Brain pericyte (primary cell): ENCODE measurements around the gene UNC79.
"Not testable (repeated sequence)": the region's sequence is repeated elsewhere in the genome, so short reads cannot be mapped to it uniquely, and the experiment has no call there.

Experiments used
- DNase-seq: peaks from one replicate; pipeline ENCODE4 v3.0.0-alpha.2; 2012; ENCODE audit warnings: low read depth, low spot score

UNC79 gene

GRCh38 chr14:93493054-93493453 is 62.3 kb downstream of the UNC79 start:
- DNase-seq, result no peak

DNA sequence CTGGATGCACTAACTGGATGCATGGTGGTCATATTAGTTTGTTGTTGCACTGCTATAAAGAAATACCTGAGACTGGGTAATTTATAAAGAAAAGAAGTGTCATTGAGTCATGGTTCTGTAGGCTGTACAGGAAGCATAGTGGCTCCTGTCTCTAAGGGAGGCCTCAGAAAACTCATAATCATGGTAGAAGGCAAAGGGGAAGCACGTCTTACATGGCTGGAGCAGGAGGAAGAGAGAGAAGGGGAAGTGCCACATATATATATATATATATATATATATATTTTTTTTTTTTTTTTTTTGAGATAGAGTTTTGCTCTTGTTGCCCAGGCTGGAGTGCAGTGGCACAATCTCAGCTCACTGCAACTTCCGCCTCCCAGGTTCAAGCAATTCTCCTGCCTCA is 62.9 kb downstream of the UNC79 start:
- not testable (repeated sequence) for DNase-seq

GRCh38 chr14:93496856-93497741 is 66.4 kb downstream of the UNC79 start:
- DNase-seq, result no peak

DNA sequence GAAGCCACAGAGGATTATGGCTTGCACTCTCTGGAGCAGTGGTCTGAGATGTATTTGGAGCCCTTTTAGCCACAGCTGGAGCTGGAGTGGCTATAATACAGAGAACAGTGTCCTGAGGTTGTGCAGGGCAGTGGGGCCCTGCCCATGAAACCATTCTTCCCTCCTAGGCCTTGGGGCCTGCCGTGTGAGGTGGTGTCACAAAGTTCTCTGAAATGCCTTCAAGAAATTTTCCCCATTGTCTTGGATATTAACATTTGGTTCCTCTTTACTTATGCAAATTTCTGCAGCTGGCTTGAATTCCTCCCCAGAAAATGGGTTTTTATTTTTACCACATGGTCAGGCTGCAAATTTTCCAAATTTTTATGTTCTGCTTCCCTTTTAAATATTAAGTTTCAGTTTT is 79.3 kb downstream of the UNC79 start:
- DNase-seq, result no peak

GRCh38 chr14:93511001-93511400 is 80.3 kb downstream of the UNC79 start:
- no peak for DNase-seq

DNA sequence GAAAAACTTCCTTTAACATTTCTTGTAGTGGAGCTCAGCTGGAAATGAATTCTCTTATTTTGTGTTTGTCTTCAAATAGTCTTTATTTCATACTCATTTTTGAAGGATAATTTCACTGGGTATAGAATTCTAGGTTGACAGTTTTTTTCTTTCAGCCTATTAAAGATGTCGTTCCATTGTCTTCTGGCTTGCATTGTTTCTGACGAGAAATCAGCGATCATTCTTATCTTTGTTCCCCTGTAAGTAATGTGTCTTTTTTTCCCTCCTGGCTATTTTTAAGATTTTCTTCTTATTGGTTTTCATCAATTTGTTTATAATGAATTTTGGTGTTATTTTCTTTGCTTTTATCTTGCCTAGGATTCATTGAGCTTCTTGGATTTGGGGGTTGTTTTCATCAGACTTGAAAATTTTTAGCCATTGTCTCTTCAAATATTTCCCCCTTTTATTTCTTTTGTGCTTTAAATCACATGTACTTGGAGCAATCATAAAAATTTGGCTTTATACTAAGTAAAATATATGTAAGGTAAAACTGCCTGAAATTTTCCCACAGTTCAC is 89.4 kb downstream of the UNC79 start:
- no peak for DNase-seq

DNA sequence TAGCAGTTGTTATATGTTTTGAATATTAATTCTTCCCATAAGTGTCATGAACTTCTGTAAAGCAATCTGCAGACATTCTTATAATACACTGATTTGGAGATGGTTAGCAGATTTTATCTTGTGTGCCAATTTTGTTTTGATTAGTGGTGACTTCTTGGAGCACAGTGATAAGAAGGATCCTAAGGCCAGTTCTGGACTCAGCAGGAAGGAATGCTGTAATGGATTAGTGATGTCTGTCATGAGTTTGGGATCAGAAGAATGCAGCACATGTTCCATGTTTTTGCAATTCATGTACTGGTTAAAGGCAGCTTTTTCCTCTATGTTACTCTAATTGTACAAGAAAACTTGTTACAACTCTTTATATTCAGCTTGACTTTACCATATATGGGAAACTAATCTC is 91.5 kb downstream of the UNC79 start:
- no peak for DNase-seq

DNA sequence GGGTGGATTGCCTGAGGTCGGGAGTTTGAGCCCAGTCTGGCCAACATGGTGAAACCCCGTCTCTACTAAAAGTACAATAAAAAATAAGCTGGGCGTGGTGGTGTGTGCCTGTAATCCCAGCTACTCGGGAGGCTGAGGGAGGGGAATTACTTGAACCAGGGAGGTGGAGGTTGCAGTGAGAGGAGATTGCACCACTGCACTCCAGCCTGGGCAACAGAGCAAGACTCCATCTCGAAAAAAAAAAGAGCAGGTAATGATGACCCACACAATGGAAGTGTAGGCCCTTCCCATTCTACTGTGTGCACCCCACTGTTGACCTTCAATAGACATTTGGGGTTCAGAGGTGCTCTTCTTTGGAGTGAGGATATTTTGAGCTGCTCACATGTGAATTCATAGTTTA is 94.5 kb downstream of the UNC79 start:
- DNase-seq, result not testable (repeated sequence)

GRCh38 chr14:93525696-93526451 is 95.1 kb downstream of the UNC79 start:
- no peak for DNase-seq

GRCh38 chr14:93527203-93527607 is 96.5 kb downstream of the UNC79 start:
- no peak for DNase-seq

- no peak for DNase-seq
Observed at GRCh38 chr14:93528884-93529558, 98.3 kb downstream of the UNC79 start.

DNA sequence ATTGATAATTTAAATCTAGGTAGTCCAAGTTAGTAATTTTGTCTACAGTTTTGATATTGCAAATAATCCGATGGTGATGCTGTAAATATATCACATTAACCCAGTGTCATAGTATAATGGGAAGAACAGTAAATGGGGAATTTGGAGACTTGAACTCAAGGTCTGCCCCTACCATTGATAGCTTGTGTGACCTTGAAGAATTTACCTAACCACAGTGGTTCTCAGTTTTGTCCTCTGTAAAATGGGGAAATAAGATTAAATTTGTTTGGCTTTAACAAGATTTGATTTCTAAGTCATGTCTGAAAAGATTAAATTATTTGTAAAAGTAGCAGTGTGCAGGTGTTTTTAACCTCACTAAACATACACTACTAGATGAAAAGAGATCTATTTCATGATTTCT is 100.9 kb downstream of the UNC79 start:
- no peak for DNase-seq

GRCh38 chr14:93532541-93532940 is 101.8 kb downstream of the UNC79 start:
- DNase-seq, result no peak

DNA sequence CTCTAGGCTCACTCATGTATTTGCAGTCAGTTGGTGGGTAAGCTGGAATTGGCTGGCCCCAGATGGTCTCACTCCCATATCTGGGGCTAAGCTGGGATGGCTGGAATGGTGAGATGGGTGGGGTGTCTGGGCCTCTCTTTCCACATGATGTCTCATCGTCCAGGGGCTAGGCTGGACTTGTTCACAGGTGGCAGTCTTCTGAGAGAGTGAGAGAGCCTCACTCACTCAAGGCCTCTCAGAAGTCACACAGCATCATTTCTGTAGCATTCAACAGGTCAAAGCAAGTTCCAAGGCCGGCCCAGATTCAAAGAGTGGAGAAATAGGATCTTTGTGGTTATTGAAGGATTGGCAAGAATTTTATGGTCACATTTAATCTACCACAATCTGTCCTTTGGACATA is 102.7 kb downstream of the UNC79 start:
- no peak for DNase-seq

GRCh38 chr14:93533842-93534241 is 103.1 kb downstream of the UNC79 start:
- no peak for DNase-seq

DNA sequence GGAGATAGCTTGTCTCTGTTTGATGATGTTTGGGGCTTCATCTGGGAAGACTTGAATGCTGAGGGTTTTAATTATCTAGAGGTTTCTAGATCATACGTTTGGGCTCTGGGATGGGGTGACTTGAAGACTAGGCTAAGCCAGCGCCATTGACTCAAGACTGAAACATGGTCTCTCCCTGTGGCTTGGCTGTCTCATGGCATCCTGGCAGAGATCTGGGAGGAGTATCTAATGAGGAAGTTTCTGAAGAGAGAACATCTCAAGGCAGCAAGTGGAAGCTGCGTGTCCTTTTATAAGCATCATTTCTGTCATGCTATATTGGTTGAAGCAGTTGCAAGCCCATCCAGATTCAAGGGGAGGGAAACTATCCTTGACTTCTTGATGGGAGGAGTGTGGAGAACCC is 104.8 kb downstream of the UNC79 start:
- no peak for DNase-seq

GRCh38 chr14:93536945-93537344 is 106.2 kb downstream of the UNC79 start:
- DNase-seq, result no peak

DNA sequence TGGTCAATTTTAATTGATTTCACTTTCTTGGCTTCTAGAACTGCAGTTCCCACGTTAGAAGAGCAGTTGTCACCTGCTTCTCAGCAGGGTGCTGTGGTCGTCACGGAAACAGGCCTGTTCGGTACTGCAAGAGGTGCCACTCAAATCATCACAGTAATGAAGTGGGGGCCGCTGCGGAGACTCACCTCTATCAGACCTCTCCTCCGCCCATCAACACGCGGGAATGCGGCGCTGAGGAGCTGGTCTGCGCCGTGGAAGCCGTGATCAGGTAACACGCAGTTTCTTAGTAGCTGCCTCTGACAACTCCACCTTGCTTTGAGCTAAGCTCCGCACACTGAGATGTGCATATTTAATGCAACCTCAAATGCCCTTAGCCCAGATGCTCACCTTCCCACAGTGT is 107.2 kb downstream of the UNC79 start:
- DNase-seq, result no peak

DNA sequence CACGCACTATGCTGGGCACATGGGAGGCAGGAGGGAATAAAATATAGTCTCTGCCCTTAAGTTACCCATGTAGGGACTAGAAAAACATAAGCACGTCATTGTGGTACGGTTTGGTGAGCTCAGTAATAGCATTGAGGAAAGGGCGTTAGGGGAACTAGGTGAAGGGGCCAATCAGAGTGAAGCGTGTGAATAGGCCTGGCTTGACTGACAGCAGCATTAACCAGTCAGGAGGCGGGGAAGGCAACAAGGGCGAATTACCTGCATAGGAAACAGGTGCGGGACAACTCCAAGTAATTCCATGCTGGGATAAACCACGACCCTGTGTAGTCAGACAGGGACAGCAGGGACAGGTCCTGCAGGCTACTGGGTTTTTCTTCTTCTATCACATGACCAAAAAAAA is 107.7 kb downstream of the UNC79 start:
- DNase-seq, result no peak

DNA sequence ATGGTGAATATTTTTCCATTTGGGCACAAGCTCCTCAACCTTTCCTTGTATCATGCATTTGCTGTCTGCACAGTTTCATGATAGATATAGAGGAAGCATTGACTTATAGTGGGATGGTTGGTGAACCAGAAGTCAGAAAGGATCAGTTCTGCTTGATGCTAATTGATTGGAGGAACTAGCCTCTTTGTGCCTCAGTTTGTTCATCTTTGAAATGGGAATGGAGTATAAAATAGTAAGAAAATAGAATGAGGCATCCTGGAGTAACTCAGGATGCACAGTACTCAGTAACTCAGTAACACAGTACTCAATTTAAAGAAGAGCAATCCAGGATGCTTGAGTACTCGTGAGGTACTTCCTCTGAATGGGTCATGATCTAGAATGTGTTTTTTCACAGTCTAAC is 109.5 kb downstream of the UNC79 start:
- DNase-seq, result no peak

DNA sequence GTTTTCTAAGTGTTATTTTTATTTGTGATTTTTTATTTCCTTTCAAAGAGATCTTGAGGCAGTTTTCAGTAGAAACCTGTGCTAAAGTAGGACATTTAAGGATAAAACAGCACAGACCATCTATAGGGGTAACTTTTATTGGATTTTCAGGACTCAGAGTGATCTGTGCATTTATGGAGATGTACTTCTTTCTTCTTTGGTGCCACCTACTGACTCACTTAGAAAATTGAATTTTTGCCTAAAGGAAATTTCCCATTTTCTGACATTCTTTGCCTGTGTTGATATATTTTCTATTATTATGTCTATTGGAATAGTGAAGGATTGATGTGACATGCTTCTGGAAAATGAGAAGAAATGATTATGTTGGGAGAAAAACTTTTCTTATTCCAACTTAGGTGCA is 113.0 kb downstream of the UNC79 start:
- DNase-seq, result no peak

DNA sequence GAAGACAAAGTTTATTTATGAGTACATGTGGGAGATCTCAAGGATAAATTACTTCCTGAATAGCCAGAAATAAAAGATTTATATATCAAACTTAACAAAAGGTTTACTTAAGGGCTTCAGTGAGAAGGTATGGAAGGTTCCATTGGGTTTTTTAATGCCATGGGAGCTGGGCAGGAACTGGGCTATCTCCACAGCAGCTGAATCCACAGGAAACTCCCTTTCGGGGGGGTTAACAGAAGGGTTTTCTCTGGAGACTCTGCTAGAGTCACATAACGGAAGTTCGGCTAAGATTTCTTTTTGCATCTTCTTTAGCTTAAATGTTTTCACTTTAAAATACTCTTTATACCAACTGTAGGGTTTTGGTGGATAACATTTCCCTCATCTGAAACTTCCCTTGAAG is 113.5 kb downstream of the UNC79 start:
- DNase-seq, result no peak
